Inflammatory macrophage treated with lipopolysaccharide for 1 hour (primary cell): Measurements from ENCODE around the gene FCN3.
A peak's percentile ranks its signal among the peaks of the same experiment; 100 is the strongest.
"Not testable (repeated sequence)": the region's sequence is repeated elsewhere in the genome, so short reads cannot be mapped to it uniquely, and the experiment has no call there.

Source experiments
- DNase-seq, 2 donors: peaks; one replicate each; pipeline ENCODE4 v3.0.0-alpha.2; 2020 to 2022

FCN3 gene

DNA sequence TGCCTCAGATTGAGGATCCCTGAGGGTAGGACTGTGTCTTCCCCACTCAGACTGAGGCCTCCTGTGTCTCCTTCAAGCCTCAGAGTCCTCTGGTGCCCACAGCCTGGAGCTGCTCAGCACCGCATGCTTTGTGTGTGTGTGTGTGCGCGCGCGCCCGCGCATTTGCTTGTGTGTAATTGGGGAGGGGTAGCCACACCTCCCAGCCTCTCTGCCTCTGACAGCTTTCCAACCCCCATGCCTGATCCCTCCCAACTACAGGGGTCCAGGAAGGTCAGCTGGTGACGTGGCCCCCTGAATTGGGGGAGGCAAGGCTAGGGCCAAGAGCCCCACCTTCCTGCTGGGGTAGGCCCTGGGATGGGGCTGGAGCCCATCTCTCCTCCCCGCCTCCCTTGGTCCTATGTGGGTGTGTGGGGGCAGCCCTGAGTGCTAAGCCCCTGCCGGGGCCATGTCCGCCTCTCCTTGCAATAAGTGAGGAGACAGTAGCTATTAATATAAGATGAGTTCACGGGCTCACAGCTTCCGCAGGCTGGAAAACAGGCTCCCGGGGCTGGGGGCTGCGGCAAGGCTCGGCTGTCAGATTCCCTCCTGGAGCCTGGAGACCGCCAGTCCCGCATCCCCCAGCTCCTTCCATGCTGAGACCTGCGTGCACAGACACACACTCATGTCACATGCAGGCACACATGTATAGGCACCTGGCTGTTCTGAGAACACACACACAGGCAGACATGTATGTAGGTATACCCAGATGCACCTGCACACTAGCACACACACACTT, 24.8 kb upstream of the FCN3 start:
- DNase-seq, result no peak

DNA sequence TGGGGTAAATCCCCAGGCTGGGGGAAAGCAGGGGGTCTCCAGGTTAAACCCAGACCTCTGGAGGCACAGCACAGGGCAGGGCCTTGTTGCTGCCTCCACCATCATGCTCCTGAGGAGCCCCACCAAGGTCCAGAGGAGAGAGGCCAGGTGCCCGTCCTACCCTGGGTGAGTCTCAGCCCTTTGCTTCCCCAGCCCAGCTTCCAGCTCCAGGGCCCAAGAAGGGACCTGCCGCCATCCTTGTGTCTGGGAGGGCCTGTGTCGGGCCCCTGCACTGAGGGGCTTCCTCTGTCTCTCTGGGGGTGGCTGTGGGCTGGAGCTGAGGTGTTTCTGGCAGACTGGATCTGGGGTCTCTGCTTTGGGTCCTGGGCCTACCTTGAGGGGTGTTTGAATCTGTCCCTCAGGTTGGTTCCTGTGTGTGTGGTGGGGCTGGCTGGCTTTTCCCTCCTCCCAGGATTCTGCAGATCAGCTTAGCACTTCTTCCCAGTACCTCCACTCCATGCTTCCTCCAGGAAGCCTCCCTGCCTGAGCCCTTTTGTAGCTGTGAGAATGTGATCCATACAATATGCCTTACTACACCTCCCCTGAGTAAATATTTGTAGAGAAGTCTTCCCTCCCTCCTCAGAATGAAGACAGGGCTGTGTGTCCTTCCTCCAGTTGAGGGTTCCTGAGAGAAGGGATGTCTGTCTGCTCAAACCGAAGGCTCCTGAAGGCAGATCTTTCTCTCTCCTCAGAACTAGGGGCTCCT, 24.0 kb upstream of the FCN3 start:
- DNase-seq, result no peak

DNA sequence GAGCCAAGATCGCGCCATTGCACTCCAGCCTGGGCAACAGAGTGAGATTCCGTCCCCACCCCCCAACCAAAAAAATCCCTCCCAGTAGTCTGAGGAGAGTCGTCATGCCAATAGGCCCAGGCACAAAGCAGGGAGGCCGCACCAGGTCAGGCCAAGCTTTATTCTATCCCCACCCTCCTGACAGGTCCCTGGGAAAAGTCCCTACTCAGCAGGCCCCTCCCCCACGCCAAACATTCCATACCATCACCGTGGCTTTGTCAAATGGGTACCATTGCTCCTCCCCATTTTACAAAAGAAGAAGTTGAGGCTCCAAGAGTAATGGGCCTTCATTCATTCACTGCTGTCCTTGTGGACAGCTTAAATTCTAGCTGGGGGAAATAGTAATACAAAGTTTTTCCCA, 23.1 kb upstream of the FCN3 start:
- no peak for DNase-seq

DNA sequence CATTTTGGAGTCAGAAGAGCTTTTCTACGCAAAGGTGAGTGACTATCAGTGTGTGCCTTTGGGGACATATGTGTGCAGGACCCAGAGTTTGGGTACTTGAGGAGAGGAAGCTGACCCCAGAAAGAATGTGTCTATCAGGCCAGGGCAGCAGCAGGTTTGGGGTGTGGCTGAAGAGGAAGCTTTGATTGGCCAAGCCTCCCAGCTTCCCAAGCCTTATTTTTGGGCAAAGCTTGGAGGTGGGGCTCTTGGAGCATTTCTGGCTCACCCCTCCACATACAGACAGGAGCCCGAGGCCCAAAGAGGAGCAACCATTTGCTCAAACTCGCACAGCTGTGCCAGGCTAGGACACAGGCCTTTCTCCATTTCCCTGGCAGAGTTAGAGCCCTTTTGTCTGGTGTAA, 22.5 kb upstream of the FCN3 start:
- no peak for DNase-seq

DNA sequence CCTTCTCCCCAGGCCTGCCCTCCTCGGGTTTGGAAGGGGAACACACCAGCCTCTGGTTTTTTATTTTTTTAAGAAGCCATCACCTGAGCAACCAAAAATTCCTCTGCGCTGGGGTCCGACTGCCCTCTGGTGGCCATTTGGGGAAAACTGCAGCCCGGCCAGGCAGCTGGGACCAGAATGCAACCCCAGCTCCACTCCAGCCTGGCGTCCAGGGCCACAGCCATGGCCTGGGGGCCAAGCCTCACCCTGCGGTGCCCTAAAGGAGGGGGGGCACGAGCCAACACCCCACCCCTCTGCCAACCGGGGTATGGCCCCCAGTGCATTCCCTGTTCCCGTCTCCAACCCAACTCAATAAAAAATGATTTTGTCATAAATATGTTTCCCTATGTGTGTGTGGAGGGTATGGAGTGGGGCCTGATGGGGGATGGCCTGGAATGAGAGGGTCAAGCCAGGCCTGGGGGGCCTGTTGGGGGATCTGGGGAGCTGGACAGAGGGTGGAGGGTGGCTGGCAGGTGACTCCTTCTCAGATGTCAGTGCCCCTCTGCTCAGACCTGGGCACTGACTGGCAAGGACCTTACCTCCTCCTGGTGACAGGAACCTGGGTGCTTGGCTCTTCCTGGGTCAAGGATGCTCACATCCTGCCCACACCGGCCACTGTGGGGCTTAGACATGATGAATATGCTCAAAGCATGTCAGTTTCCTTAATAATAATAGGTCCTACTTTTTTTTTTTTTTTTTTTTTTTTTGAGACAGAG, 21.0 kb upstream of the FCN3 start:
- peak; percentile 49 to 84 for DNase-seq

DNA sequence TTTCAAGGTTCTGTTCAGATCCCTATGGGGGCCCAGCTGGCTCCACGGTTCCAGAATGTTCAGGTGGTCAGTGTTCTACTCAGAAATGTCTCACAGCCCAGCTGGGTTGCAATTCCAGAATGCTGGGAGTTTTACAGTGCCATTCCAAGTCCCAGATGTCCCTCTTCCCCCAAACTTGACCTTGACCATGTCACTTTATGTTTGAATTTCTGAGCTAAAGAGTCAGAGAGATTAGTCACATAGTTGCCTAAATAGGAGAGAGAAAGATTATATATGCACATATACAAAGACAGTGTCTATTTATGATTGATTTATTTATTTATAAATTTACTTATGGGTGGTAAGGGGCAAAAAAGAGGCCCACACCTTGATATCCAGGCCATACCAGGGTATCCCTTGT, 20.3 kb upstream of the FCN3 start:
- no peak for DNase-seq

DNA sequence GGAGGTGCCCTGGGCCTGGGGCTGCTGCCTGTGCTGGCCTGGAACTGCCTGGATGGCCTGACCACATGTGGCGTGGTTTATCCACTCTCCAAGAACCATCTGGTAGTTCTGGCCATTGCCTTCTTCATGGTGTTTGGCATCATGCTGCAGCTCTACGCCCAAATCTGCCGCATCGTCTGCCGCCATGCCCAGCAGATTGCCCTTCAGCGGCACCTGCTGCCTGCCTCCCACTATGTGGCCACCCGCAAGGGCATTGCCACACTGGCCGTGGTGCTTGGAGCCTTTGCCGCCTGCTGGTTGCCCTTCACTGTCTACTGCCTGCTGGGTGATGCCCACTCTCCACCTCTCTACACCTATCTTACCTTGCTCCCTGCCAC, 19.6 kb upstream of the FCN3 start:
- DNase-seq, result no peak

DNA sequence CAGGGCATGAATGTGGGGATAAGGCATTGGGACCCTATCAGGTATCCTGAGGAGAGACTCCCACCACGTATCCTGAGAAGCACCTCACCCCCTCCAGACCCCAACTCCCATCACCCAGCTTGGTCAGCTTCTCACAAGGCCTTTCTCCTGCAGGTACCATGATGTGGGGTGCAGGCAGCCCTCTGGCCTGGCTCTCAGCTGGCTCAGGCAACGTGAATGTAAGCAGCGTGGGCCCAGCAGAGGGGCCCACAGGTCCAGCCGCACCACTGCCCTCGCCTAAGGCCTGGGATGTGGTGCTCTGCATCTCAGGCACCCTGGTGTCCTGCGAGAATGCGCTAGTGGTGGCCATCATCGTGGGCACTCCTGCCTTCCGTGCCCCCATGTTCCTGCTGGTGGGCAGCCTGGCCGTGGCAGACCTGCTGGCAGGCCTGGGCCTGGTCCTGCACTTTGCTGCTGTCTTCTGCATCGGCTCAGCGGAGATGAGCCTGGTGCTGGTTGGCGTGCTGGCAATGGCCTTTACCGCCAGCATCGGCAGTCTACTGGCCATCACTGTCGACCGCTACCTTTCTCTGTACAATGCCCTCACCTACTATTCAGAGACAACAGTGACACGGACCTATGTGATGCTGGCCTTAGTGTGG, 19.1 kb upstream of the FCN3 start:
- no peak for DNase-seq

DNA sequence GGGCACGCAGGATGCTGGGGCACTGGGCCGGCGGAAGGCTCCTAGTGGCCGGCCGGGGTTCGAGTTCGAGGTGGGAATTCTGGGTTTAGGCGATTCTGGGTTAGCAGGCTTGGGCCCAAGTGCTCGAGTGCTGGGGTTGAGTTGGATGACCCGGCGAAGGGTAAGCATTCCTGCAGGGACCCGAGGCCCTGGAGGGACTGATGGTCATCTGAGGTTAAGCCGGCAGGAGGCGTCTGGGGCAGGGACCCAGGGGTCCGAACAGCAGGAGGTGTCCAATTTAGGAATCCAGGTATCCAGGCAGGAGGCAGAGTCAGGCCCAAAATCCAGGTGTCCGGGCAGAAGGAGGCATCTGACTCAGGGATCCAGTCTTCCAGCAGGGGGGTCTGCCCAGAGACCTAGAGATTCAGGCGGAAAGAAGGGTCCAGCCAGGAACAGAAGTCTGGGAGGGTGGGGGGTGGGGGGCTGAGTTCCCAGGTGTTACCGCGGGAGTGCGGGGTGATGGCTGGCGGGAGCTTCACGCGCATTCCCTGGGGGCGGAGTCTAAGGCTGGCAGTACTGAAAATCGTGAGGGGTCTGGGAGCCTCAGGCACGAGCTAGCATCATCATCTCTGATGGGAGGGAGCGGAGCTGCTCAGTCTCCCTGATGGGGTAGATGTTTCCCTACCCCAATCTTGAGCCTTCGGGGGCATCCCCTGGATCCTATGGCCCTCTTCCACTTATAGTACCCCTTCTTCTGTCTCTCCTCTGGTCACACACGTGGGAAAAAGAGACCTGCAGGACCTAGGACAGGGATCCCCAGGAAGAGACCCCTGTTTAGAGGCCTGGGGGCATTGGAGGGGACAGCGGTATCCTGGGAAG, 18.4 kb upstream of the FCN3 start:
- DNase-seq, result no peak

DNA sequence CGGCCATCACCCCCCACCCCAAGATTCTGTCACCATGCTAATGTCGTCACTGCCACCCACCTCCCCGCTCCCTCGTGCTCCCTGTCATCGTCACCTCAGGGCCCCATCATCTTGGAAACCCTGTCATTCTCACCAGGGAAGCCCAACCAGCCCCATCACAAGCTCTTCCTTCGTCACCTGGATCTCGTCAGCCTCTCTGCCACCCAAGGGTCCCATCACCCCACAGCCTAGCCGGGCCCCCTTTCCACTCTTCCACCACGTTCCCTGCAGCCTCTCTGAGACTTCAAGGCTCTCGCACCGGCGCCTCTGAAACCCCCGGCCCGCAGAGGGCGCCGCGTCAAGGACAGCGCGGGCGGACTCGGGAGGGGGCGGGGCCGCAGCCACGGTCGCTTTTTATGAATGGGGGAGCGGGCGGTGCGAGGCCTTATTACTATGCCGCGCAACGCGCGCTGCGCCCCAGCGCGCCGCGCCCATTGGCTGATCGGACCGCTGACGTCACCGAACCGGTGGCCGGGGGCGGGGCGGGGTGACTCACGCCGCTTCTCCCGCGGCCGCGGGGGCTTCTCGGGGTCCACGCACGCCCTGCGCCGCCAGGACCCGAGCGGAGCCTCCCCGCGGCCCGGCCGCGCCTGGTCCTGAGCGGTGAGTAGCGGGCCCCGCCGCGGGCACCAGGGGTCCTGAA, 17.6 kb upstream of the FCN3 start, which contains the start of gene GPR3:
Gene GPR3 (plus strand): TSS at position 527 of the 682 bp plus-strand sequence. CDS start 1,177 bp downstream, outside the sequence.
- DNase-seq, result peak; percentile 71 to 88

DNA sequence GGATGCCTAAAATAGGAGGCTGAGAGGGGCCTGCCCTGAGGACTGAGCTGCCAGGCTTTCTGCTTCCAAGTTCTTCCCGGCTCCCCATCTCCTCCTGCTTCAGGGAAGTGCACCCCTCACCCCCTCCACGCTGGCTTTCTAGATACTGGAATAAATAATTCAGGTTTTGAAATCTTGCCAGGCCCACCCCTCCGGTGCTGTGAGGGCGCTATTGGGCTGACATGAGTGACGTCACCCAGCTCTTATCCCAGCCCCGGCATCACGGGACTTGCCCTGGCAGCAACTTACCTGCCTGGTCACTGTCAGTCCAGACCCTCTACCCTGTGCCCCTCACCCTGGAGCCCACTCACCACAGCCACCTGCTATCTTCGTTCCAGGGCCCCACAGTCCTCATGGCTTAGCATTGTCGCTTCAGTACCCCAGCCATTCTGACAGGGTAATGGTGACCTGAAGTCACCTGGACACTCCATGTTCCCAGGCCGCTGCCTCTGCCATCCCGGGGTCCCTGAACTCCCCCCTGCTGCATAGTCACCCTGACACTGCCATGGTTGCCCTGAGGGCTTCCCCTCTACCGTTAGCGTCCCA, 17.0 kb upstream of the FCN3 start:
- no peak for DNase-seq

DNA sequence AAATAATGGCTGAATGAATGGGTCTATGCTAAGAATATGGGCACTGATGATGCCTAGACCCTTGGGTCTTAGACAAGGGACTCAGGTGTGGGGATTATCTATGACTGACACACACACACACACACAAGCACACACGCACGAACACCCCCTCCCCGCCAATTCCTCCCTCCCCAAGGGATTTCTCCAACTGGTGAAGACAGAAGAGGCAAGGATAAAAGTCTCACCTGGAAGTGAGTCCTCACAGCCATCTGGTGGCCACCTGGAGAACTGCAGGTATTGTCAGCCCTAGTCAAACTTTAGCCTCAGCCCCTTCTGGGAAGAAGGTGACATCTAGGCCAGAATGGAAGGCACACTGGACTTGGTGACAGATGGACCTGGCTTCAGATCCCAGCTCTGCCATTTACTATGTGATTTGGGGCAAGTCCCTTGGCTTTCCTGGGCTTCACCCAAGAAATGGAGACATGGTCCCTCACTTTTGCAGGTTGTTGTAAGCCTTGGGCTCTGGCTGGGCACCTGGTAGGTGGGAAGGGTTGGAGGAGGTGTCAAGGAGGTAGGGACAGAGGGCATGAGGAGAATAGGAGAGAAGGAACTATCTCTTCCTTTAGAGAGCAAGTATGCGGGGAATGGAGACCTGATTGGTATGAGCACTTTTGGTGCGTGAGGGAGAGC, 13.8 kb upstream of the FCN3 start:
- DNase-seq, result peak in 1 of 2 donors; percentile 64

DNA sequence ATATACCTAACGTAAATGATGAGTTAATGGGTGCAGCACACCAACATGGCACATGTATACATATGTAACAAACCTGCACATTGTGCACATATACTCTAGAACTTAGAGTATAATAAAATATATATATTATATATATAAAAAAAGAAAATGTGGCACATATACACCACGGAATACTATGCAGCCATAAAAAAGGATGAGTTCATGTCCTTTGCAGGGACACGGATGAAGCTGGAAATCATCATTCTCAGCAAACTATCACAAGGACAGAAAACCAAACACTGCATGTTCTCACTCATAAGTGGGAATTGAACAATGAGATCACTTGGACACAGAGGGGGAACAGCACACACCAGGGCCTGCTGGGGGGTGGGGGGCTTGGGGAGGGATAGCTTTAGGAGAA, 10.2 kb upstream of the FCN3 start:
- not testable (repeated sequence) for DNase-seq

DNA sequence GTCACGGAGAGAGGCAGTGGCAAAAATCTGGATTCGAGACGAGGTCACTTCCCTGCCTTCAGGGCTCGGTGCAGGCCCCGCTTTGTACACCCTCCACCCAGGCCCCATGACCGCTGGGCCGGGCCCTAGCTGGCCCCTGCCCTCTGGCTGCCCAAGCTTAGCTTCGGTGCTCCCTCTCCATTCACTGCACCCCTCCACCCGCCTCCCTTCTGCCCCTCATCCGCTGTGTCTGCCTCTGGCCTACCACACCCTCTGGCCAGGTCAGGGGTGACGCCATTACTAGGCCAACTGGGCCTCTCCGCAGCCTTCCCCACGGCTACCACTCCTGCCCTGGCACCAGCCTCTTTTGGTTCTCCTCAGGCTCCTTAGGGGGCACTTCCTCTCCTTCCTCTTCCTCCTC, 9.0 kb upstream of the FCN3 start:
- DNase-seq, result no peak

DNA sequence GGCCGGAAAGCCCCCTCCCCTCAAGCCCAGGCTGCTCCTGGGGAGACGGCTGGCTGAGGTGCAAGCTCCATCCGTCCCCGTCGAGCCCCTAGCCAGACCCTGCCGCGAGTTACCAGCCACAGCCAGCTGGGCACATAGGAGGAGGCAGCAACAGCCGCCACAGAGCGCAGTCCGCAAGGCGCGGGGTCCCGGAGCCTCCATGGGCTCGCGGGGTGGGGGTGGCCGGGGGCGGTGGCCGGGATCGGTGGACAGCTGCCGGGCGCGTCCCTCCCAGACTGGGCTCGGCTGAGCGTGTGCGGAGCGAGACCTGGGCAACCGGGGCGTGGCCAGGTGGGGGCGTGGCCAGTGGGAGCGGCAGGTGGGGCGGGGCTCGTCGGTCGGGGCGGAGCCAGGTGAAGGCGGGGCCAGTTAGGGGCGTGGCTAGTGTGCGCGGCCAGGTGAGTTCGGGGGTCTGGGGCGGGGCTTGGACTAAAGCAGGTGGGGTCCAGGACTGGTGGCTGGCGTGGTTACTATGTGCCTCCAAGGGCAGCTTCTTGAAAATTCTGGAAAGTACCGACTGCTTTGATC, 8.5 kb upstream of the FCN3 start, which contains the start of gene CD164L2:
Gene CD164L2 (minus strand): TSS at position 295 of the 567 bp plus-strand sequence. CDS start 94 bp downstream, at position 201.
- no peak for DNase-seq

DNA sequence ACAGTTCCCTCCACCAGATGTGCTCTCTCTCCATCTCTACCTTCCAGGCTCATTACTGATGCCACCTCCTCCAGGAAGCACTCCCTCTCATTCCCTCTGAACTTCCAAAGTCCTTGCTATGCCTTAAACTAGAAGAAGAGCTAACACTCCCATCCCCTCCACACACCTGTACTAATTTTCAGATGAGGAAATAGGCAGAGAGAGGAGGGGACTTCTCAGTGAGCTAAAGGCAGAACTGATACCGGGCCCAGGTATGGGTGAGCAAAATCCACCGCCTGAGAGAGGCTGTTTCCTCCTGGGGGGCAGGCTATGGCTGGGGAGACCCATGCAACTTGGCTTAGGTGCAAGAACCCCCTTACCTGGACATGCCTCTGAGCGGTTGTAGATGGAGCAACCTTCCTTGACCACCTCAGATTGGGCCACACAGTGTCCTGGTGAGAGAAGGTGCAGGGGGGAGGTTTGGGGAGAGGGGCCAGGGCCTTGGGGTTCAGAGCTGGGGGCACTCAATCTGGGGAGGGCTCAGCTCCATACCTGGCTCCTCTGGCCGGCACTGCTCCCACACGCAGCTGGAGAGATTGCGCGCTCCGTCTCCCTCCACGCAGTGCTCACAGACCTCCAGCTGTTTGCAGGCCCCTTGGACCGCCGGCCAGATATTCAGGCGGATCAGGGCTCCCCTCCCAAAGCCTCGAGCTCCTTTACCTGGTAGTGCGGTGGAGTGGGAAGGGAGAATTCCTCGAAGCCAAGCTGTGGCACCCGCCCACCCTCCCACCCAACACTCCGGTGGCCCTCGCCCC, 7.5 kb upstream of the FCN3 start:
- DNase-seq, result no peak

DNA sequence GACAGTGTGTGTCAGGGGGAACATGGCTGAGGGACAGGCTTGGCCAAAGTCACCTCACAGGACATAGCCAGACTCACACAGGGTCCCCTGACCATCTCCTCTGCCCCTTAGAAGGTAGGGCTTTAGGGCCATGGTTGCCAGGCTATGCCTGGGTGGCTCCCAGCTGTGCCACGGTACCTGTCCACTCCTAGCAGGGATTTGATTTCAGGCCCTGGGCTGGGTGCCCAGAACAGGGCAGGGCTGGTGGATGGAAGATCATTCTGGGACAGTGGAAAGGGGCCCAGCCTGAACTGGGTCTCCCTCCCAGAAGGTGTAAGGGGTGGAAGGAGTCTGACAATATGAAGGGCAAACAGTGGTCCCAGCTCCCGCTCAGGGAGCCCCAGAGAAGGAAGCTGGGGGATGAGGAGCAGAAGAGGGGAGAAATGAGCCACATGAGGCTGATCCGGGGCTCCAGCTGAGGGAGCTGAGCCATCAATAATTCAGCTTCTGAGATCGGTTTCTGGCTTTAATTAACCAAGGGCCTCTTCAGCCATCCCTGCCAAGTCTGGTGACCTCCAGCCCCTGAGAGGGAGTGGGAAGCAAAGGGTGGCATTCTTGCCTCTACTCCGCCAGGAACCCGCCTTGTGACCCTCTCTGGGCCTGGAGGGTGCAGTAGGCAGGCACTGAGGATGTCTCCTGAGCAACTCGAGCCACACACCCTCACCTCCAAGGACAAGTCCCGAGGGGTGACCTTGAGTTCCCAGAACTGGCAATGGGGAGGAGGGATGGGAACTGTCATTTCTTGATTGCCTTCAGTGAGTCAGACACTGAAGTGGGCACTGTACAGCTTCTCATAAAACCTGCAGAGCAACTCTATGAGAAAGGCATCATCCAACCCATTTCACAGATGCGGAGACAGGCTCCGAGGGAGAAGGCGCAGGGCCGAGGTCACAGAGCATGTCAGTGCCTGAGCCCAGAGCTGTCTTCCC, 6.4 kb upstream of the FCN3 start:
- DNase-seq, result no peak

DNA sequence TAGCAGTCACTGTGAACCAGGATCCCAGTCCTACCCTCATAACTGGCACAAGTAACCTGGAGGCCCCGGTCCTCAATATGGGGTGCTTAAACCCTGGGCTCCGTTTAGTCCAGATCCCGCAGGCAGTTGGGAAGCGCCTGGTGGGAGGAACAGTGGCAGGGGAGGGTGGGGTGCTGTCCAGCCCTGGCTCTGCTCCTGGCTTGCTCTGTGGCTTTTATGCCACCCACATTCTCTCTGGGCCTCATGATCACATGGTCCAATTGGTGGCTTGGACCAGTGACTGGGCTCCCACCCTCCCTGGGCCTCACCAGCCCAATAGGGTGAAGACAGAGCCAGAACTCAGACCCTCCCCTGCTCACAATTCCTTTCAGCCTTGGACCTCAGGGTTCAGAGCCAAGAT, 5.6 kb upstream of the FCN3 start:
- DNase-seq, result peak in 1 of 2 donors; percentile 34
